Colon (tissue), 2 donors: ENCODE data around the gene DTX4.

Source experiments
- FAIRE-seq: peaks from 2 replicates; lab custom pipeline; 2012; peaks lifted over from hg19 to GRCh38; lab: Jason Lieb, UNC
- donor health status: control.
- donor health status: control.

DTX4 gene

GRCh38 chr11:59221441-59221840 lies 49.5 kb downstream of the DTX4 start:
- no peak for FAIRE-seq

GRCh38 chr11:59222464-59223060 lies 50.6 kb downstream of the DTX4 start:
- FAIRE-seq: no peak

GRCh38 chr11:59223177-59223576 lies 51.2 kb downstream of the DTX4 start:
- no peak for FAIRE-seq

GRCh38 chr11:59223611-59224010 lies 51.7 kb downstream of the DTX4 start:
- FAIRE-seq: no peak

GRCh38 chr11:59224351-59224928 lies 52.5 kb downstream of the DTX4 start:
- no peak for FAIRE-seq

- FAIRE-seq: no peak
Observed at GRCh38 chr11:59225017-59225416, 53.1 kb downstream of the DTX4 start.

- FAIRE-seq: no peak
Observed at GRCh38 chr11:59226396-59226795, 54.5 kb downstream of the DTX4 start.

GRCh38 chr11:59240322-59240721 lies 68.4 kb downstream of the DTX4 start:
- FAIRE-seq: no peak

- no peak for FAIRE-seq
Observed at GRCh38 chr11:59243633-59244032, 71.7 kb downstream of the DTX4 start.

- FAIRE-seq: no peak
Observed at GRCh38 chr11:59247531-59248227, 75.7 kb downstream of the DTX4 start.

- FAIRE-seq: no peak
Observed at GRCh38 chr11:59249535-59249934, 77.6 kb downstream of the DTX4 start.

GRCh38 chr11:59253001-59253400 lies 81.1 kb downstream of the DTX4 start:
- no peak for FAIRE-seq

- FAIRE-seq: no peak
Observed at GRCh38 chr11:59254286-59254685, 82.4 kb downstream of the DTX4 start.

- no peak for FAIRE-seq
Observed at GRCh38 chr11:59255281-59255680, 83.3 kb downstream of the DTX4 start.
